NCI-H1105 treated with DMSO at 0.1 percent for 48 hours (cell line): ENCODE results near the gene ANKLE1.

Experiments
- DNase-seq: peaks from one replicate; lab custom pipeline; 2025; lab: John Stamatoyannopoulos, UW

ANKLE1 gene

GRCh38 chr19:17307876-17308377 lies 26.2 kb downstream of the ANKLE1 start:
- no peak for DNase-seq

- DNase-seq = peak; percentile 100
Observed at GRCh38 chr19:17309198-17309964, 27.7 kb downstream of the ANKLE1 start, which contains the start of gene DDA1. Gene DDA1, plus strand, starts transcription at chr19:17309563. Its CDS starts 92 bp downstream, at chr19:17309655.

- no peak for DNase-seq
Observed at GRCh38 chr19:17309965-17310461, 28.3 kb downstream of the ANKLE1 start.

GRCh38 chr19:17311455-17312188 lies 29.9 kb downstream of the ANKLE1 start:
- no peak for DNase-seq

GRCh38 chr19:17312189-17313113 lies 30.8 kb downstream of the ANKLE1 start:
- no peak for DNase-seq

- no peak for DNase-seq
Observed at GRCh38 chr19:17314007-17314593, 32.4 kb downstream of the ANKLE1 start.

GRCh38 chr19:17318966-17319365 lies 37.3 kb downstream of the ANKLE1 start:
- no peak for DNase-seq

- no peak for DNase-seq
Observed at GRCh38 chr19:17319473-17320238, 38.0 kb downstream of the ANKLE1 start.

- DNase-seq = no peak
Observed at GRCh38 chr19:17320435-17320834, 38.7 kb downstream of the ANKLE1 start.

- DNase-seq = no peak
Observed at GRCh38 chr19:17321655-17322489, 40.2 kb downstream of the ANKLE1 start.

- no peak for DNase-seq
Observed at GRCh38 chr19:17322854-17323253, 41.2 kb downstream of the ANKLE1 start.

GRCh38 chr19:17323300-17323963 lies 41.7 kb downstream of the ANKLE1 start:
- no peak for DNase-seq

GRCh38 chr19:17323964-17324332 lies 42.2 kb downstream of the ANKLE1 start:
- DNase-seq = no peak

GRCh38 chr19:17324357-17325114 lies 42.8 kb downstream of the ANKLE1 start:
- DNase-seq = no peak

- no peak for DNase-seq
Observed at GRCh38 chr19:17325133-17325532, 43.4 kb downstream of the ANKLE1 start.

GRCh38 chr19:17325881-17326594 lies 44.3 kb downstream of the ANKLE1 start:
- DNase-seq = no peak

GRCh38 chr19:17326595-17326966 lies 44.9 kb downstream of the ANKLE1 start:
- no peak for DNase-seq
